NCI-H2107 treated with DMSO at 0.1 percent for 48 hours (cell line): ENCODE results near the gene RRAS2.

ENCODE experiments used
- DNase-seq: peaks from one replicate; lab custom pipeline; 2025; ENCODE audit not compliant: unreplicated experiment; lab: John Stamatoyannopoulos, UW

The RRAS2 gene

DNA sequence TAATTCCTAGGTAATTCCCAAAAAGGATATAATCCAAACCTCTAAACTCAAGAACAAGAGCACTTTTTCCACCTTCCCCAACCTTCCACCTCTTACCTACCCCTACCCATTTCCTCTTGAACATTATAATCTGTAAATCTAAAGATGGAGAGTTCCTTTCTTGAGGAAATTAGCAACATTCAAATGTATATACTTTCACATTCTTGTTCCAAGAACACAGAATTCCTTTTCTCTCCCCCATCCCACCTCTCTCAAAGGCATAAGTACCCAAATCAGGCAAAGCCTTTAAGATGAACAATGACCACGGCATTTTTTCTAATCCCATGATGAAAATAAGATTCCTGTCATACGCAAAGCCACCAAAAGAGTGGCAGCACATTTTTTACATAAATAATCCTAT lies 18.3 kb downstream of the RRAS2 start:
- no peak for DNase-seq

DNA sequence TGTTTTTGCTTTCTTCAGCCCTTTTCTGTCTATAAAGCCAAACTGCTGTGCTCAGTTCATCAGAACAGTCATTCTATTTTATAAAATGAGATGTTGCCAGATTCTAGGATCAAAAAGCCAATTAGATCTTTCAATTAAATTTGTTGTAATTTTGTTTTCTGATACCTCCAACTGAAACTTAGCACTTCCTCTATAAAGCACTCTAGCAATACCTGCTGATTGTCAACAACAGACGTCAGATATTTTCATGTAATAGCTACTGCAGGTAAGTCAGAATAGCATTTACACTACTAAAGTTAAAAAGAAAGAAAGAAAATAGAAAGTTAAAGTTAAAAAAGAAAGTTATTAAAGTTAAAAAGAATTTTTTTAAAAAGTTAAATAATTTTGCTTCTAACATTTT lies 19.6 kb downstream of the RRAS2 start:
- no peak for DNase-seq

DNA sequence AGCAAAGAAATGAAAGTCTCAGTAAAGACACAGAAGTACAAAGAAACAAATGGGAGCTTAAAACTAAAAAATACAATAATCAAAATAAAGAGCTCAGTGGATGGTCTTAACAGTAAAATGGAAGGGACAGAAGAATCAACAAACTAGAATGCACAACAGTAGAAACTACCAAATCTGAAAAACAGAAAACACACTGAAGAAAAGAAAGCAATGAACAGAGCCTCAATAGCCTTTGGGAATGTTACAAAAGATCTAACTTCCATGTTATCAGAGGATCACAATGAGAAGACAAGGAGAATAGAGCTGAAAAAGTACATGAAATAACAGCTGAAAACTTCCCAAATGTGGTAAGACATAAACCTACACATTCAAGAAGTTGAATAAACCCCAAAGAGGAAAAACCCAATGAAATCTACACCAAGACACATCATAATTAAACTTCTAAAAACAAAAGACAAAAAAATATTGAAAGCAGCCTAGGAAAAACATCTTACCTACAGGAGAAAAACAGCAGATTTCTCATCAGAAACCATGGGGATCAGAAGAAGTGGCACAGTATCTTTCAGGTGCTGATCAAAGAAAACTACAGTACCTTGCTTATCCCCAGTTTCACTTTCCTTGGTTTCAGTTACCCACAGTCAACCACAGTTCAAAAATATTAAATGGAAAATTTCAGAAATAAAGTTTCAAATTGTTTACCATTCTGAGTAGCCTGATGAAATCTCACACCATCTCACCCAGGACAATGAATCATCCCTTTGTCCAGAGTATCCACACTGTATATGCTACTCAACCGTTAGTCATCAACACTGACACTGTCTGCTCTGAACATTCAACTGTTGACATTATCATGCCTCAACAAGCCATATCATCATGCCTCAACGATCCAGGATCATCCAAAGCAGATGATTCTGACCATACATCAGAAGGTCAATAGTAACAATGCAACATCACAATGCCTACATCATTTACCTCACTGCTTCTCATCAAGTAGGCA lies 22.2 kb downstream of the RRAS2 start:
- no peak for DNase-seq

DNA sequence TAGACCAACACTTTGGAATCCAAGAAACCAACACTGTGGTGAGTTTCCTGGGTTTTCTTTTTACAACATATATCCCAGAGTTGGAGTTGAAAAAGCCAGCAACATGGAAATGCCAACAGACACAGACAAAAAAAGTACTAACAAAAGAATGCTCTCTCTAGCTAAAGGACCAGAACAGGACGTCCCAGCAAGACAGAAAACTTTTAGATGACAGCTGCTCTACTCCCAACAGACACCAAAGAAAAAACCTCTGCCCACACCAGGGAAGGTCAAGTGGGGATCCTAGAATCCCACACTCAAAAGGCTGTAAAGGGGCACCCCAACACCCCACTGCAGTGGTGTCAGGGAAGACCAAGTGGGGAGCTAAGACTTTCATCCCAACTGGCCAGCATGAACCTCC lies 23.3 kb downstream of the RRAS2 start:
- no peak for DNase-seq

DNA sequence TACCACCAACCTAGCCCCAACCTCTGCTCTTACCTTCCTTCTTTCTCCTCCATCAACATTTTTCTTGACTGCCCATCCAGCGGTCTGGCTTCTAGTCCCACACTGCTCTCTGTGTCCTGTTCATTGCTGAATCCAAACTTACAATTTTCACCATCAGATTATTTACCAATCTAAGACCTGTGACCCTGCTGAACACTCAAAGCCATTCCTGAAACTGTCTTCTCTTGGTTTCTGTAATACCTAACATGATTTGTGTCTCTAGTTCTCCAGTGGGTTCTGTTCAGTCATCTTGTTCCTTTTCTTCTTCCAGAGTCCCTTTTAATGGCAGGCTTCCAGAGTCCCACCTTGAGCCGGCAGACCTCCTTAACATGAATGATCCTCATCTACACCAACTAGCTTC lies 24.1 kb downstream of the RRAS2 start:
- DNase-seq, result no peak

DNA sequence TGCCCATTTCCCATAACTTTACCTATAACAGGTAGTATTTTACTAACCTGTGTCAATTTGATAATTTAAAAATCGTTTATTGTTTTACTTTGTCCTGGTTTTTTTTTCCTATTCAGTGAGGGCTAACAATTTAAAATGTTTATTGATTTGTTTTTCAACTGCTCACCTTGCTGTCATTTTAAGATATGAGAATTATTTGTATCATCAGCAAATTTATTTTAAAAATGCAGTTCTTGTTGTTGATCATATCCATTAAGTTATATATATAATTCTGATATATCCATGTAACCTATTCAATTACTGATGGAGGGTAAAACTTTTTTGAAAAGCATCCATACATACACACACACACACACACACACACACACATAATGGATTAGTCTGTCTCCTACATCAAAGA lies 24.8 kb downstream of the RRAS2 start:
- no peak for DNase-seq

DNA sequence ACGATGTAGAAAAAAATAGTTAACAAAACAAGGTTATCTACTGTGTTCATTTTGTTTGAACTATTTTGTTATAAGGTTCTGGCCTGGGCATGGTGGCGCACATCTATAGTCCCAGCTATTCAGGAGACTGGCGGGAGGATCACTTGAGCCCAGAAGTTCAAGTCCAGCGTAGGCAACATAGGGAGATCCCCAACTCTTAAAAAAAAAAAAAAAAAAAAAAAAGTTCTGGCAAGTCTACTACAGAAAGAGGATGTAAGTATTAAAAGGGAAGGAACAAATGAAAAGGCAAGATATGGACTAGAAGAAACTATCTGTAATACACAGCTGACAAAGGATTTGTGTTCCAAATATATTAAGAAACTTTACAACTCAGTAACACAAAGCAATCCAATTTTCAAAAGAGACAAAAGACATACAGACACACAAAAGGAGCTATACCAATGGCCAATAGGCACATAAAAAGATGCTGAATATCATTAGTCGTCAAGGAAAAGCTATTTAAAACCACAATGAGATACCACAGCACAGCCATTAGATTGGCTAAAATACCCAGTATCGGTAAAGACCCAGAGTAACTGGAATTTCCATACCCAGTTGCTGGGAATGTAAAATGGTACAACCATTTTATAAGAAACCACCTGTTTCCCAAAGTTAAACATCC lies 27.4 kb downstream of the RRAS2 start:
- DNase-seq, result no peak

DNA sequence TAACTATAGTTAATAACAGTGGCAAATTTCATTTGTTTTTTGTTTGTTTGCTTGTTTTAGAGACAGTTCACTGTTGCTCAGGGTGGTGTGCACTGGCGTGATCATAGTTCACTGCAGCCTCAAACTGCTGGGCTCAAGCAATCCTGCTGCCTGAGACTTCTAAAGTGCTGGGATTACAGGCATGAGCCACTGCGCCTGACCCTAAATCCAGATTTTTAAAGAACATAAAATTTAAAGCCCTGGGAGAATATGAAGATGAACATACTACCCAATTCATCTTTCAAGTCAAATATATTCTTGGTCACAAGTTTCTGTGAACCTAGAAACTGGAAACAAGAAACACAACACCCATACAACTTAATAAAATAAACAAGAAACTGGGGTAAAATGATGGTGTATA lies 28.1 kb downstream of the RRAS2 start:
- DNase-seq, result no peak

DNA sequence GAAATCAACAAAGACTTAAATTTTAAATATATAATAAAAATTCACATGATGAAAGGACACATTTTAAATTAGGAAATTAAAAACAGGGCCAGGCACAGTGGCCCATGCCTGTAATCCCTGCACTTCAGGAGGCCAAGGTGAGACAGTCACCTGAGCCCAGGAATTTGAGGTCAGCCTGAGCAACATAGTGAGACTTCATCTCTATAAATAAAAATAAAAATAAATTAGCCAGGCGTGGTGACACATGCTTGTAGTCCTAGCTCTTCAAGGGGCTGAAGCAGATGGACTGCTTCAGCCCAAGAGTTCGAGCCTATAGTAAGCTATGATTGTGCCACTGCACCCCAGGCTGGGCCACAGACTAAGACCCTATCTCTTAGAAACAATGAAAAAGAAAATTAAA lies 29.3 kb downstream of the RRAS2 start:
- no peak for DNase-seq

DNA sequence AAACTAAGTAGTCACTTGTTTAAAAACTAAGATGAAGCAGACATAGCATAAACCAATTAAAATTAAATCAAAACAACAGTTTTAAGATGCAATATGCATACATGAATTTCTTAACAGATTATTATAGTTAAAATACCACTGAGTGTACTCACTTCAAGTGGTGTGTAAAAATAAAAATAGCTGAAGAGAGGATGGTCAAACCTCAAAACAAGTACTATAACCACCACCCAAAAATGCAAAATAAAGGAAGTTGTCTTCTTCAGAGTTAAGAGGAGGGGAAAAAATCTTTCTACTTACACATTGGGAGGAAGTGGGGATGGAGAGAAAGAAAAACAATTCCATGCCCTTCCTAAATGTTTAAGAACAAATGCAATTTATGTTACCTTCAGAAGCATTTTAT lies 31.9 kb downstream of the RRAS2 start:
- DNase-seq, result no peak

DNA sequence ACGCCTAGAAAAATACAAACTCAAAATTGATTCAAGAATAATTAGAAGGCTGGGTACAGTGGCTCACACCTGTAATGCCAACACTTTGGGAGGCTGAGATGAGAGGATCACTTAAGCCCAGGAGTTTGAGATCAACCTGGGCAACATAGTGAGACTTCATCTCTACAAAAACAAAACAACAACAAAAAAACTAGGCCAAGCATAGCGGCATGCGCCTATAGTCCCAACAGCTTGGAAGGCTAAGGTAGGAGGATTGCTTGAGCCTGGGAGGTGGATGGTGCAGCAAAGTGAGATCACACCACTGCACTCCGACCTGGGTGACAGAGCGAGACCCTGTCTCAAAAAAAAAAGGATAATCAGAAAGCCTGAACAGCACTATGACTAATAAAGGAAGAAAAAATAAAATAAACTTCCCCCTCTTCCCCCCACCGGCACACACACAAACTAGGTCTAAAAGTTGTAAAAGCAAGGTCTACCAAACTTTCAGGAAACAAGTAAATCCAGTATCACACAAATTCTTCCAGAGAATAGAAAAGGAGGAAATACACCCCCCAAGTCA lies 35.8 kb downstream of the RRAS2 start:
- DNase-seq, result no peak

DNA sequence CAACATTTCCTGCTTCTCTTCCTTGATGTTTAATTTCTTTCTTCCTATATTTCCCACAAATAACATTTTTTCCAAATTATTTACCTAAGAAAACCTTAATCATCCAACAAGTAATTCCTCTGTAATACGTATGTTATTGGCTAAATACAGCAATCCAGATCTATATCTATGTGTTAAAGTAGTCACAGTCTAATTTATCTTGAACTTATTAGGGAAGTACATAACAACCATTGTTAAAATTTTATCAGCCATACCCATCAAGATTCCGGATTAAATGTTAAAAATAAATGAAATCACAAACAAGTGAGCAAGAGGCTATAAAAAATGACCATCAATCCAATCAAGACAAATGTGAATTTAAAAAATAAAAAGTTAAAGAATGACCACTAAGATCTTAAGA lies 36.5 kb downstream of the RRAS2 start:
- no peak for DNase-seq

DNA sequence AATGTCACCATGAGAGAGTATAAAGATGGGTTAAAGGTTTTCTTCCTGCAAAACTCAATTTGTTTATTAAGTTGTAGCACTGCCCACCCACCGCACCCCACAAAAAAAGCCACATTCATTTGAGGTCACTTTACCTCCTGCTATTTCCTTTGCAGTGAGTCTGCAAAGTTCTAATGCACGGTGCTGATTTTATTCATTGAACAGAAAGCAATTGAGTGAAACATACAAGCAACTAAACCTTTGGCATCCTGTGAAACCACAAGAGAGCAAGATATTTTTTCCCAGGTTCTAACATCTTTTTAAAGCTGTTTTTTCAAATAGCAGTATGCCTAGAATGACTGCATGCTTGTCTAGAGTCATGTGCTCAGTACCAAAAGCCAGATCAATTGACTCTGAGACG lies 39.0 kb downstream of the RRAS2 start:
- DNase-seq, result no peak

DNA sequence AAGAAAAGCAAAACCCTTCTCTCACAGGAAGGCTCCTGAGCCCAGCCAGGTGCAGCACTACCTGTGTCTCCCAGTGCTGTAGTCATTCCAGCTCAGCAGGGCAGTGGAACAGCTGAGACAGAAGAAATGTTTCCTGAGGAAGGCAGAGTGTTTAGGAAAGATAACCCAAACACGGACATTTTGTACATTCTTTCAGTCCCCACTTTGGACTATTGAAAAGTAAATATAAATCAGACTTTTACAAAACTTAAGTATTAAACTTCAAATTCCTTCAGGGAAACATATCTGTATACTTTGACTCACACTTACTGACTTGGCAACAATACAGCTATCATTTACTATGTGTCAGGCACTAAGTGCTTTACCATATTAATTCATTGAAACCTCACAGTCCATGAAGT lies 40.4 kb downstream of the RRAS2 start:
- no peak for DNase-seq

DNA sequence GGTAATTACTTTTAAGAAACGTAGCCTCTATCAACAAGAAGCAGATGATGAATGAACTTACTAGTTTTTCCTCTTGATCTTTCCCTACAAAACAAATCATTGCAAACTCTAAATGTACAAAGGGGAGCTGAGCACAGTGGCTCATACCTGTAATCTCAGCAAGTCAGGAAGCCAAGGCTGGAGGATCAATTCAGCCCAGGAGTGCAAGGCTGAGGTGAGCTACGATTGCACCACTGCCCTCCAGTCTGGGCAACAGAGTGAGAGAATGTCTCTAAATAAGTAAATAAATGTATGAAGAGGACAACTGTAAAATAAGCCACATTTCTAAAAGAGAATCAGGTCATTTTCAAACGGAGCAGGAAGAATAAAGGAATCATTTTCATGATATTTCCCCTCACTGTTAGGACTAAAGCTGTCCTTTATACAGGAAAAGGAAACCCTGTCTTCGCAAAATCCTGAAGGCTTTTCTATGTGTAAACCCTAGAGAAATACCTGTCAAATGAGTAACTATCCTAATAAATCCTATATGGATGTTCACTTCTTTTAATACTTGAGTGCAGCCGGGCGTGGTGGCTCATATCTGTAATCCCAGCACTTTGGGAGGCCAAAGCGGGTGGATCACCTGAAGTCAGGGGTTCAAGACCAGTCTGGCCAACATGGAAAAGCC lies 41.2 kb downstream of the RRAS2 start:
- no peak for DNase-seq

DNA sequence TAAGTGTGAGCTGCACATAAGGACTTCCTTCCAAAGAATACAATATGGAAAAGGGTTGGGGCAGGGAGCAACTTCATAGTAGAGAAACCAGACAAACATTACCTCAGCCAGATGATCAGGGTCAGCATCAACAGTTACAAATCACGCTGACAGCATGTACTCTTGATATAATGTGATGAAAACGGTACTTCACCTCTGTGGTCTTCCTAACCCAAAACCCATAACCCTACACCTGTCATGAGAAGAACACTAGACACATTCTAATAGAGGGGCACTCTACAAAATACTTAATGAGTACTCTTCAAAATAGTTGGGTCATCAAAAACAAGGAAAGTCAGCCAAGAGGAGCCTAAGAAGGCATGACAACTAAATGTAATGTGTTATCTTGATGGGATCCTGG lies 43.9 kb downstream of the RRAS2 start:
- no peak for DNase-seq

DNA sequence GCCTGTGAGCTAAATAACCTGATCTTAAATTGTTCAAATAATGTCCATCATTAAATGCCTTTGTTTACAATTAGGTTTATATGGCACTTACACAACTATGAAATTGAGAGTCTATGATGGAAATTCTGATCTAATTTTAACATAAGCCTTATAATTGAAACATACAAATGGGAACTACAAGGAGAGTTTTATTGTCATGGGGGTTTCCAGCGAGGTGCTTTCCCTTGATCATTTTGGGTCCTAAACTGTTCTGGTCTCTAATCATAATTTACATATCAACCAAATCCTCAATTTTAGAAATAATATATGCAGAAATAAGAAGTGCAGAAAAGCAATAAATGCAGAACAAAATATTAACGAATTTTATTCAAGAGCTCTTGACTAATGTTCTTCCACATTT lies 44.9 kb downstream of the RRAS2 start:
- DNase-seq, result no peak

DNA sequence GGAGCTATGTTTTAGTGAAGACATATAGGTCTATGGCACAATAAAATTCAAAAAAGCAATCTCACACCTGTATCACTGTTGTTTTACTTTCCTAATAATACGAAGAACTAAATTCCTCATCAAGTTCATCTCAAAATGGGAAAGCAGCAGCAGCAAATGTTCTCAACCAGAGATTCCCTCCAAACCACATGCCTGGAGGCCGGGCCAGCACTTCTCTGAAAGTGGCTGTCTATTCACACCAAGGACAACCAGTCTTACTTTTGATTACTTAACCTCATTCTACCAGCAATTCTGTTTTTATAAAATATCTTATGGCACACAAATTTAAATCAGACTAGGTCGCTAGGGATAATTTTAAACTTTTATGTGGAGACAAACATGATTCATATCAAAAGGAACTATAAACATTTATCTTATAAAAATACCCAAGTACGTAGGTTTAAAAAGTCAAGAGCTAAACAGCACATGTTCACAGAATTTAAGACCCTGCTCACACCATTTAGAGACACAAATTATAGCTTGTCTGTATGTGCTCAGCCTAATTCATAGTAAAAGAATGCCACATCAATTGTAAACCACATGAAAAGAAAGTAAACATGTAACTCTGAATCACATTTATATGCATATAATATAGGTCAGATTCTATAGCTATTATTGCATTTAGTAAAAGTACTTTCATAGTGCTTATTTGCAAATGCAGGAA lies 46.1 kb downstream of the RRAS2 start:
- no peak for DNase-seq

DNA sequence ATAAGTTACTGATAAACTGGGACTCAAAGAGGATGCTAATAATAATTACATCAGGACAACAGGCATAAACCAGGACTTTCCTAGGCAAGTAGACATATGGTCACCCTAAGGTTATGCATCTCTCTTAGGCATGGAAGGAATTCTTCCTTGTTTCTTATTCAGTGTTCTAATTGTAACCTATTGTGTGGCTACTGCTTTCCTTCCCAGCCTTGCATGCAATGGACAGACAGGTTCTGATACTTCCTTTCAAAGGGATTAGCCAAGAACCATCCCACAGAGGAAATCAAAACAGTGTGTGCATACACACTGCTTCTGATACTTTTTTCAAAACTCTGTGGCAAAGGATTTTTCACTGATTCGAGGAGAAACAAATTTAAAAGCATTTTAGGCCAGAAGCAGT lies 48.3 kb downstream of the RRAS2 start:
- no peak for DNase-seq

DNA sequence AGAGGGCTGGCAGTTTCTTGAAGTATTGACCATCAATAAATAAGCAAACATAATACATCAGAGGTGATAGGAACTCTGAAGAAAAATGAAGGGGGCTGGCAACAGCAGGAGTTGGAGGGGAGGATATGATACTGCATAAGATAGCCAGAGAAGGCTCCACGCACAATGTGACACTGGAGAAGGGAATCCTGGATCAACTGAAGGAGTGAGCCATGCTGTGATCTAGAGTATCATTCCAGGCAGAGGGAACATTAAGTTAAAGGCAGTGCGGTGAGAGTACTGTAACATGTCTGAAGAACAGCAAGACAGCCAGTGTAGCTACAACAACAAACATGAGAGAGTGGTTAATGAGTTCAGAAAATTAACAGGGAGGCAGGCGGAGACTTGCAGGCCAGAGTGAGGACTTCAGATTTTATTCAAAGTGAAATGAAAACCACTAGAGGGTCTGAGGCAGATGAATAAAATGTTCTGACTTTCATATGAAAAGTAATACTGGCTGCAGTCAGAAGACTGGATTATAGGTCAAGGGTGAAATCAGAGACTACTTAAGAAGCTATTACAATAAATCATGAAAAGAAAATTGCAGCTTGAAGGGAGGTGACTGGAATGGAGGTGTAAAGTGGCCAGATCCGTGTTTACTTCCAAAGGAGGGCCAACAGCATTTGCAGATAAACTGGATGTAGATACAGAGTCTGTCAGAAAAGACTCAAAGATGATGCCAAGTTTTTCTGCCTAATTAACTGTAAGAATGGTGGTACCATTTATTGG lies 49.4 kb downstream of the RRAS2 start:
- peak; percentile 13 for DNase-seq
